Thyroid gland (tissue), 4 donors: ENCODE data around the gene GGA3.

Experiments used
- POLR2A ChIP-seq, 2 donors: fragments of 450-650 bp; IDR thresholded peaks; one replicate each; pipeline ENCODE4 v1.6.1; 2017; ENCODE audit warnings: antibody characterized with exemption in 2 of 2, mild to moderate bottlenecking in 2 of 2, moderate library complexity in 1 of 2
- TF ChIP-seq, protein P1 (sequence below), 6 experiments: fragments of 200-600 bp in 3 of 6; fragments of 450-650 bp in 3 of 6; sonication (generic) in 3 of 6; IDR thresholded peaks; one replicate each; pipeline ENCODE4 v1.5.1; 2016 to 2019; ENCODE audit warnings: antibody characterized with exemption in 6 of 6, mild to moderate bottlenecking in 2 of 6, inconsistent platforms in 1 of 6, moderate library complexity in 1 of 6

DNA sequence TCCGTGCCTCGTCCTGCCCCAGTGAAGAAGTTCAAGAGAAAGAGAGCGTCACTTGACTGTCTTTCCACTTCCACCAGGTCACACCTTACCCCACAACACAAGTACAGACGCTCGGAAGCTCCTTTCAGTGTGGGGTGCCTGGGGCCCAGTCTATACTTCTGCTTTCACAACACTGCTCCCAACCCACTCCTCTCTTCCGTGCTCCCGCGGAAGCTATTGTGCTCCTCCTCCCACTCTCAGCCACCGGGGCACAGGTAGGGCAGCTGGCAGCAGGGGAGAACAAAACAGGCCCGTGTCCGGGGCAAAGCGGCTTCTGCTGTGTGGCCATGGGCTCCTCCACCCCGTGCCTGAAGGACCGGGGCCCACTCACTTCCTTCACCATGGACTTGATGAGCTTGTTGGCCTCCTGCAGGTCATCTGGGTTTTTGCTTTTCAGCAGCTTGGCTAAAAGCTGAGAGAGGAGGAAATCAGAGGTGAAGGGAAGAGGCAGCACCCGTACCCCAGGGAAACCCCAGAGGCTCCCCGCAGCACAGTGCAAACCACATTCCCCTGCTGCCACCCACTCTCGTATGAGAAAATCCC, 18.9 kb downstream of the GGA3 start:
- TF ChIP-seq, protein P1, sequence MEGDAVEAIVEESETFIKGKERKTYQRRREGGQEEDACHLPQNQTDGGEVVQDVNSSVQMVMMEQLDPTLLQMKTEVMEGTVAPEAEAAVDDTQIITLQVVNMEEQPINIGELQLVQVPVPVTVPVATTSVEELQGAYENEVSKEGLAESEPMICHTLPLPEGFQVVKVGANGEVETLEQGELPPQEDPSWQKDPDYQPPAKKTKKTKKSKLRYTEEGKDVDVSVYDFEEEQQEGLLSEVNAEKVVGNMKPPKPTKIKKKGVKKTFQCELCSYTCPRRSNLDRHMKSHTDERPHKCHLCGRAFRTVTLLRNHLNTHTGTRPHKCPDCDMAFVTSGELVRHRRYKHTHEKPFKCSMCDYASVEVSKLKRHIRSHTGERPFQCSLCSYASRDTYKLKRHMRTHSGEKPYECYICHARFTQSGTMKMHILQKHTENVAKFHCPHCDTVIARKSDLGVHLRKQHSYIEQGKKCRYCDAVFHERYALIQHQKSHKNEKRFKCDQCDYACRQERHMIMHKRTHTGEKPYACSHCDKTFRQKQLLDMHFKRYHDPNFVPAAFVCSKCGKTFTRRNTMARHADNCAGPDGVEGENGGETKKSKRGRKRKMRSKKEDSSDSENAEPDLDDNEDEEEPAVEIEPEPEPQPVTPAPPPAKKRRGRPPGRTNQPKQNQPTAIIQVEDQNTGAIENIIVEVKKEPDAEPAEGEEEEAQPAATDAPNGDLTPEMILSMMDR (IDR thresholded peaks at IDR 0.05): no peak
- TF ChIP-seq POLR2A (IDR thresholded peaks at IDR 0.05): no peak
